ENCODE results near the gene LHX3. TPM values are rescaled to one million over a fixed set of nuclear protein-coding genes. Genes with fewer than 3 reads are reported as not detected.
A peak's percentile ranks its signal among the peaks of the same experiment; 100 is the strongest.

The LHX3 gene
- polyA plus RNA-seq (2013): not detected

DNA sequence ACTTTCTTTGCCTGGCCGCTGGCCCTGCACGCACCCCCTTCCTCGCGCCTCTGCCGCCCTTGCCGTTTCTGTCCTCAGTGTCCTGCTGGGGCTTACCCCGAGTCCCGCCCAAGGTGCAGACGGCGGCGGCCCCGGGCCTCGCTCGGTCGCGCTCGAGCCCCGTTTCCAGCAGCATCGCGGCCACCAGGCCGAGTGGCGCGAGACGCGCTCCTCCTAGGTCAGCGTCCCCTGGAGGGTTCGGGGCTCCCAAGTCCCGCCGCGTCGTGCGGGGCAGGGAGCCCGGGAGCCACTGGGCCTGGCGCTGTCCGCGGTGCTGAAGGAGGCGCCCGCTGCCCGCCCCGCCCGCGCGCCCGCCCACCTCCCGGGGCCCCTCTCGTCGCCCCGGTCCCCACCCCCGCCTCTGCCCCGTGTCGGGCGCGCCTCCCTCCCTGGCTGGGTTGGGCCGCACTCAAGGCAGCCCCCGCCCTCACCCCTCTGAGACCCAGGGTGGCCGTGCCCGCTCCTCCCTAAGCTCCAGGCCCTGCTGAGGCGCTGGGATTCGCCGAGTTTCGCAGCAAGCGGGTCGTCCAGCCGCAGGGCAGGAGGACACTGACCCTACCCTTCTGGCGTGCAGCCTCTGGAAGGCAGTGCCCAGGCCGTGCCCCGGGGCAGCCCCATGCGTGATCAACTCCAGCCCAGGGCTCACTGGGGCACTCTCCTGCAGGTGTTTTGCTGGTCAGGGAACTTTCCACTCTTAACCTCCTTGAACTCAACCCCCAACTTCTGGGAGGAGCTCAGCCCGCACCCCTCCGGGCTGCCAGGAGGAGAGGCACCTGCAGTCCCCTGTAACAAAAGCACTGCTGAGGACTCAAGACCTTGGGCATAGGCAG, at the start of gene LHX3:
LHX3 (minus strand) TSS at position 291 of the 869 bp plus-strand sequence; CDS start at position 175, 116 bp downstream.
- peak; percentile 11 to 56 (median 42) for DNase-seq
- Histone ChIP-seq H3K27ac (ENCODE audit: insufficient read depth in 1 of 2, low read depth in 1 of 2, low read length in 2 of 2, poor library complexity in 1 of 2, severe bottlenecking in 2 of 2) (no peak within 1 kb of the TSS), H3K36me3 (ENCODE audit: control insufficient read depth in 4 of 4, insufficient read depth in 4 of 4, low read length in 3 of 4) (peaks cover 0 to 28% (median 16%) of the 10 kb centered on the region in 4 experiments), H3K4me1 (ENCODE audit: control extremely low read depth in 1 of 4, control insufficient read depth in 4 of 4, insufficient read depth in 4 of 4, low read length in 3 of 4) (no peaks in the 10 kb centered on the region), H3K4me3 (ENCODE audit: control insufficient read depth in 1 of 7, extremely low read depth in 1 of 7, insufficient read depth in 4 of 7, low read depth in 2 of 7, low read length in 6 of 7) (no peak within 1 kb of the TSS), H3K27me3 (replicated peaks in 2 of 5; ENCODE audit: control insufficient read depth in 4 of 5, insufficient read depth in 5 of 5, low read length in 4 of 5) (peaks cover 0 to 57% (median 33%) of the 10 kb centered on the region in 5 experiments), H3K9me3 (ENCODE audit: control extremely low read depth in 1 of 5, control insufficient read depth in 4 of 5, insufficient read depth in 2 of 5, low read depth in 1 of 5, low read length in 4 of 5) (no peaks in the 10 kb centered on the region)
- ChIA-PET POLR2A (interaction anchor here (0.5 kb wide), 1 partner anchor 52 kb away, joined by 3 read pairs; no protein-coding TSS in a partner anchor), CTCF (interaction anchor here (0.9 kb wide), 1 partner anchor 48 kb away, joined by 3 read pairs; no protein-coding TSS in a partner anchor)
- WGBS (ENCODE audit: insufficient coverage): 13% methylated on average over 55 of the region's 70 CpGs

DNA sequence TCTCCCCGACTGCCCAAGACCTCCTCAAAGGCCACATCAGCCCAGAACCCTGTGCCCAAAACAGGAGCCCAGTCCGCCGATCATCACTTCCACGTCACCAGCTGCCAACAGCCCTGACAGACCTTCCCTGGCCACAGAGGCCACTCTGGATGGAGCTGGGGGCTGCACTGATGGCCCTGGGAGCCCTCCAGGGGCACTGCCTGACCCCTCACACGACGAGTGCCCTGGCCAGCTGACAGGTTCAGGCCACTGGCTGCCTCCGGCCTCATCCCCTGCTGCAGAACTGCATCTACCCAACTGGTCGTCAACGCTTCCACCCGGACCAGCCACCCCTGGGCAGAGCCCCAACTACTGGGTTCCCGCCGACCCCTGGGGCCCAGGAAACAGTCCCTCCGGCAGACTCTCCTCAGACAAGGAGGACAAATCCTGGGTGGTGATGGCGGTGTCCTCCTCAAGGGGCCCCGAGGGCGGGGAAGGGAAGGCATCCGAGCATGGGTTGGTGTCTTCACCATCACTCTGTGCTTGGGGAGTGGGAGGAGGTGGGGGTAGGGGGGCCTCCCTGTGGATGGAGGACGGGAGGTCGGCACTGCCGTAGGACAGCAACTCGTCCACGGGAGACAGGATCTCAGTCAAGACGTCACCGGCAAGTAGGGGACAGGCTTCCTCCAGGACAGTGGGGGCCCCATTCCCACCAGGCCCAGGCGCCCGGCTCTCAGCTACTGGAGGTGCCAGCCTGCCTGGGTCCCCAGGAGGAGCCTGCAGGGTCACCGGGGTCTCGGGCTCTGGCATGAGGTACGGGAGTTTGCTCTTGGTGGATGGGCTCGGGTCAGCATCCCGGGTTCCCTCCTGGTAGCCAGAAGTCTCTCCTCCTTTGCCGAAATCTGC, 48.6 kb upstream of the LHX3 start:
- no peaks in the 10 kb centered on the region for H3K9me3 ChIP-seq (ENCODE audit: control extremely low read depth in 1 of 5, control insufficient read depth in 4 of 5, insufficient read depth in 2 of 5, low read depth in 1 of 5, low read length in 4 of 5)
- H3K4me3 ChIP-seq (ENCODE audit: control insufficient read depth in 1 of 7, extremely low read depth in 1 of 7, insufficient read depth in 4 of 7, low read depth in 2 of 7, low read length in 6 of 7): no peak overlapping the region
- ChIA-PET CTCF (interaction anchor here (0.9 to 1.8 kb wide), 3 partner anchors 30 to 83 kb away, joined by 3 to 4 read pairs (median 3); no protein-coding TSS in a partner anchor), POLR2A (no interaction called here)
- WGBS (ENCODE audit: insufficient coverage): 92% methylated on average over 22 of the region's 32 CpGs
- no peaks in the 10 kb centered on the region for H3K36me3 ChIP-seq (ENCODE audit: control insufficient read depth in 4 of 4, insufficient read depth in 4 of 4, low read length in 3 of 4)
- no peak overlapping the region for H3K27ac ChIP-seq (ENCODE audit: insufficient read depth in 1 of 2, low read depth in 1 of 2, low read length in 2 of 2, poor library complexity in 1 of 2, severe bottlenecking in 2 of 2)
- H3K4me1 ChIP-seq (ENCODE audit: control extremely low read depth in 1 of 4, control insufficient read depth in 4 of 4, insufficient read depth in 4 of 4, low read length in 3 of 4): no peaks in the 10 kb centered on the region
- no peak for DNase-seq
- no peaks in the 10 kb centered on the region for H3K27me3 ChIP-seq (replicated peaks in 2 of 5; ENCODE audit: control insufficient read depth in 4 of 5, insufficient read depth in 5 of 5, low read length in 4 of 5)

DNA sequence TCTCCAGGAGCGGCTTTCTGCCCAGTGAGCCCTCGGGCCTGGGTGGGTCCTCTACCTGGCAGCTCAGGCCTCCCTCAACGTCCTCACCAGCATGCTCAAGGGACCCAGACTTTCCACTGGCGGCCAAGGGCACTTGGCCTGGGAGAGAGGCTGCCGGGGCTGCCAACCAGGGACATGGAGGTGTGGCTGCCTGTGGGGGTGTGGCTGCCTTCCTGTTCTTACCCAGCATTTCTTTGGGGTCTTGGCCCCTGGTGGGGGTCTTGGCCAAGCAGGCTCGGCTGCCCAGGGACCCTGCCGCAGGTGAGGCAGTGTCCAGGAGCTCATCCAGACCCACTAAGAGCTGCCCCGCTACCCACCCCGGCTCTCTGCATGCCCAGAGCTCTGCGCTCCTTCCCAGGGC, 47.9 kb upstream of the LHX3 start:
- no peak overlapping the region for H3K27ac ChIP-seq (ENCODE audit: insufficient read depth in 1 of 2, low read depth in 1 of 2, low read length in 2 of 2, poor library complexity in 1 of 2, severe bottlenecking in 2 of 2)
- DNase-seq: no peak
- H3K4me3 ChIP-seq (ENCODE audit: control insufficient read depth in 1 of 7, extremely low read depth in 1 of 7, insufficient read depth in 4 of 7, low read depth in 2 of 7, low read length in 6 of 7): no peak overlapping the region
- H3K4me1 ChIP-seq (ENCODE audit: control extremely low read depth in 1 of 4, control insufficient read depth in 4 of 4, insufficient read depth in 4 of 4, low read length in 3 of 4): no peaks in the 10 kb centered on the region
- H3K9me3 ChIP-seq (ENCODE audit: control extremely low read depth in 1 of 5, control insufficient read depth in 4 of 5, insufficient read depth in 2 of 5, low read depth in 1 of 5, low read length in 4 of 5): no peaks in the 10 kb centered on the region
- ChIA-PET CTCF (interaction anchor here (0.9 to 1.0 kb wide), 2 partner anchors 10 to 47 kb away, joined by 3 read pairs; no protein-coding TSS in a partner anchor), POLR2A (no interaction called here)
- WGBS (ENCODE audit: insufficient coverage): 92% methylated on average over 8 of the region's 10 CpGs
- no peaks in the 10 kb centered on the region for H3K36me3 ChIP-seq (ENCODE audit: control insufficient read depth in 4 of 4, insufficient read depth in 4 of 4, low read length in 3 of 4)
- H3K27me3 ChIP-seq (replicated peaks in 2 of 5; ENCODE audit: control insufficient read depth in 4 of 5, insufficient read depth in 5 of 5, low read length in 4 of 5): peaks cover 0 to 2% (median 0%) of the 10 kb centered on the region in 5 experiments

DNA sequence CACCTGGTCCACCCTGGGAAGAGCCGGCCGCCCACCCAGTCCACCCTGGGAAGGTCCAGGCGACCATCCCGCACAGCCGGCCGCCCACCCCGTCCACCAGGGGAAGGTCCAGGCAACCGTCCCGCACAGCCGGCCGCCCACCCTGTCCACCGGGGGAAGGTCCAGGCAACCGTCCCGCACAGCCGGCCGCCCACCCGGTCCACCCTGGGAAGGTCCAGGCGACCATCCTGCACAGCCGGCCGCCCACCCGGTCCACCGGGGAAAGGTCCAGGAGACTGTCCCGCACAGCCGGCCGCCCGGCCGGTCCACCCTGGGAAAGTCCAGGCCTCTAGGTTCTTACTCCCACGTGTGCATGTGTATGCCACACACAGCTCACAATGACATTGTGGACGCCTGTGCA, 47.4 kb upstream of the LHX3 start:
- no peak overlapping the region for H3K27ac ChIP-seq (ENCODE audit: insufficient read depth in 1 of 2, low read depth in 1 of 2, low read length in 2 of 2, poor library complexity in 1 of 2, severe bottlenecking in 2 of 2)
- 97% methylated on average over 20 of the region's 29 CpGs for WGBS (ENCODE audit: insufficient coverage)
- DNase-seq: no peak
- H3K4me1 ChIP-seq (ENCODE audit: control extremely low read depth in 1 of 4, control insufficient read depth in 4 of 4, insufficient read depth in 4 of 4, low read length in 3 of 4): no peaks in the 10 kb centered on the region
- H3K27me3 ChIP-seq (replicated peaks in 2 of 5; ENCODE audit: control insufficient read depth in 4 of 5, insufficient read depth in 5 of 5, low read length in 4 of 5): peaks cover 0 to 2% (median 0%) of the 10 kb centered on the region in 5 experiments
- ChIA-PET CTCF (interaction anchor here (1.0 kb wide), 1 partner anchor 9 kb away, joined by 3 read pairs; no protein-coding TSS in a partner anchor), POLR2A (no interaction called here)
- no peaks in the 10 kb centered on the region for H3K9me3 ChIP-seq (ENCODE audit: control extremely low read depth in 1 of 5, control insufficient read depth in 4 of 5, insufficient read depth in 2 of 5, low read depth in 1 of 5, low read length in 4 of 5)
- no peaks in the 10 kb centered on the region for H3K36me3 ChIP-seq (ENCODE audit: control insufficient read depth in 4 of 4, insufficient read depth in 4 of 4, low read length in 3 of 4)
- H3K4me3 ChIP-seq (ENCODE audit: control insufficient read depth in 1 of 7, extremely low read depth in 1 of 7, insufficient read depth in 4 of 7, low read depth in 2 of 7, low read length in 6 of 7): no peak overlapping the region

DNA sequence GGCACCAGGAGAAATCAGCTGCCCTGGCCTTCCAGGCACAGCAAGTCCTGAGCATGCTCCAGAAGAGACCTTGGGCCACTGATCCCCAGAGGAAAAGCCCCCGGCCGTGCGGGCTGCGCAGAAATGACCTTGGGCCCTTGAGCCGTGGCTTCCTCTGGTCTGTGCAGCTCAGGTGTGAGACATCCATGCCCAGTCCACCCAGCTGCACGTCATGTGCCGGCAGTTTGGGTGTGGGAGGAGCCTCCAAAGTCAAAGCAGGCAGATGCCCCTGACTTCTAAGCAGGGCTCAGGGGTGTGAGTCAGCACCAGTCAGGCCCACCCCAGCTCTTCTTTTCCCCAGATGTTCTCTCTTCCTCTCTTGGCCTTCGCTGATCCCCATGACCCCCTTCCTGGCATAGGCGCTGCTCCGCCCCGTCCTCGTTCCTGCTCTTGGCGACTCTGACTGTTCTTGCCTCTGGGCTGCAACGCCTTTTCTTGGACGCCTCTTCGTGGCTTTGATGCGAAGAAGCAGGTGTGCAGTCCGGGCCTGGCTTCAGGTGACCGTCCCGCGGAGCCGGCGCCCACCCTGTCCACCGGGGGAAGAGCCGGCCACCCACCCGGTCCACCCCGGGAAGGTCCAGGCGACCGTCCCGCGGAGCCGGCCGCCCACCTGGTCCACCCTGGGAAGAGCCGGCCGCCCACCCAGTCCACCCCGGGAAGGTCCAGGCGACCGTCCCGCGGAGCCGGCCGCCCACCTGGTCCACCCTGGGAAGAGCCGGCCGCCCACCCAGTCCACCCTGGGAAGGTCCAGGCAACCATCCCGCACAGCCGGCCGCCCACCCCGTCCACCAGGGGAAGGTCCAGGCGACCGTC, 46.6 kb upstream of the LHX3 start:
- ChIA-PET CTCF (interaction anchor here (1.4 kb wide), 1 partner anchor 10 kb away, joined by 3 read pairs; no protein-coding TSS in a partner anchor), POLR2A (no interaction called here)
- Histone ChIP-seq H3K9me3 (ENCODE audit: control extremely low read depth in 1 of 5, control insufficient read depth in 4 of 5, insufficient read depth in 2 of 5, low read depth in 1 of 5, low read length in 4 of 5) (no peaks in the 10 kb centered on the region), H3K36me3 (ENCODE audit: control insufficient read depth in 4 of 4, insufficient read depth in 4 of 4, low read length in 3 of 4) (no peaks in the 10 kb centered on the region), H3K27ac (ENCODE audit: insufficient read depth in 1 of 2, low read depth in 1 of 2, low read length in 2 of 2, poor library complexity in 1 of 2, severe bottlenecking in 2 of 2) (no peak overlapping the region), H3K27me3 (replicated peaks in 2 of 5; ENCODE audit: control insufficient read depth in 4 of 5, insufficient read depth in 5 of 5, low read length in 4 of 5) (peaks cover 0 to 2% (median 0%) of the 10 kb centered on the region in 5 experiments), H3K4me1 (ENCODE audit: control extremely low read depth in 1 of 4, control insufficient read depth in 4 of 4, insufficient read depth in 4 of 4, low read length in 3 of 4) (no peaks in the 10 kb centered on the region), H3K4me3 (ENCODE audit: control insufficient read depth in 1 of 7, extremely low read depth in 1 of 7, insufficient read depth in 4 of 7, low read depth in 2 of 7, low read length in 6 of 7) (no peak overlapping the region)
- DNase-seq: peak in 2 of 3 donors; percentile 44 to 67
- 92% methylated on average over 22 of the region's 50 CpGs for WGBS (ENCODE audit: insufficient coverage)

DNA sequence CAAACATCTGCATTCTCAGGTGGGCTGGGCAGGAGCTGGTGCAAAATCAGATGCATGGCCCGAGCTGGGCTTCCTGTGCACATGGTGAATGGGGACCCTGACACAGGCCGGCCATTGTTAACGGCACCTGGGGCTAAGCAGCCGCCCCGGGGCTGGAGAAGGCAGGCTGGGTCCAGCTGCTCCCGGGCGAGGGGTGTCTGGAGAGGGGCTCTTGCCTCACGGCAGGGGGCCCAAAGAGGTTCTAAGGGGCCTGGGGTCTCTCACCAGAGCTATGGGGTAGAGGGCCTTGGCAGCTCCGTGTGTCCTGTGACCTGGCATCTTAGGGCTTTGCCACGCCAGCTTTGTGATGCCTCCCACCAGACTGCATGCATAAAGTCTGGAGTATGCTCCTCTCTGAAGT, 45.7 kb upstream of the LHX3 start:
- peaks cover 0 to 5% (median 4%) of the 10 kb centered on the region in 4 experiments for H3K4me1 ChIP-seq (ENCODE audit: control extremely low read depth in 1 of 4, control insufficient read depth in 4 of 4, insufficient read depth in 4 of 4, low read length in 3 of 4)
- H3K36me3 ChIP-seq (ENCODE audit: control insufficient read depth in 4 of 4, insufficient read depth in 4 of 4, low read length in 3 of 4): no peaks in the 10 kb centered on the region
- no peak overlapping the region for H3K27ac ChIP-seq (ENCODE audit: insufficient read depth in 1 of 2, low read depth in 1 of 2, low read length in 2 of 2, poor library complexity in 1 of 2, severe bottlenecking in 2 of 2)
- peaks cover 0 to 2% (median 0%) of the 10 kb centered on the region in 5 experiments for H3K27me3 ChIP-seq (replicated peaks in 2 of 5; ENCODE audit: control insufficient read depth in 4 of 5, insufficient read depth in 5 of 5, low read length in 4 of 5)
- ChIA-PET CTCF (interaction anchor here (0.7 to 1.4 kb wide), 2 partner anchors 11 to 31 kb away, joined by 3 read pairs; no protein-coding TSS in a partner anchor), POLR2A (no interaction called here)
- H3K4me3 ChIP-seq (ENCODE audit: control insufficient read depth in 1 of 7, extremely low read depth in 1 of 7, insufficient read depth in 4 of 7, low read depth in 2 of 7, low read length in 6 of 7): no peak overlapping the region
- no peak for DNase-seq
- WGBS (ENCODE audit: insufficient coverage): 90% methylated on average over 7 of the region's 10 CpGs
- H3K9me3 ChIP-seq (ENCODE audit: control extremely low read depth in 1 of 5, control insufficient read depth in 4 of 5, insufficient read depth in 2 of 5, low read depth in 1 of 5, low read length in 4 of 5): no peaks in the 10 kb centered on the region

Data from common myeloid progenitor, CD34-positive (primary cell).